CD14-positive monocyte (primary cell): ENCODE measurements around the gene CMTM1. TPM values are rescaled to one million over a fixed set of nuclear protein-coding genes. Genes with fewer than 3 reads are reported as not detected.

Experiments used
- DNase-seq, 3 donors: peaks; one replicate each; pipeline ENCODE4 v3.0.0-alpha.2; 2011 to 2022
- H2AFZ ChIP-seq: 2 replicates; pipeline ENCODE4 v1.6.0; 2012; ENCODE audit warnings: mild to moderate bottlenecking, low read depth, low read length, inconsistent platforms; ENCODE audit not compliant: insufficient read depth, poor library complexity, severe bottlenecking
- H3K27ac ChIP-seq, 2 donors: 1 replicate in 1 of 2; 2 replicates in 1 of 2; pipeline ENCODE4 v1.5.1; 2012 to 2013; ENCODE audit warnings: low read length in 2 of 2, control low read depth in 1 of 2, inconsistent platforms in 1 of 2, low read depth in 1 of 2, mild to moderate bottlenecking in 1 of 2
- H3K27me3 ChIP-seq, 2 donors: one replicate each; pipeline versions ENCODE4 v1.6.0 to v1.6.1; 2011 to 2013; ENCODE audit warnings: low read length in 2 of 2; ENCODE audit not compliant: control insufficient read depth in 2 of 2, insufficient read depth in 2 of 2
- H3K36me3 ChIP-seq, 2 donors: replicated peaks in 1 of 2; 1 replicate in 1 of 2; 2 replicates in 1 of 2; pipeline versions ENCODE4 v1.5.1 to v1.6.1; 2012 to 2013; ENCODE audit warnings: low read length in 2 of 2, control low read depth in 1 of 2, inconsistent platforms in 1 of 2, mild to moderate bottlenecking in 1 of 2; ENCODE audit not compliant: insufficient read depth in 2 of 2, control insufficient read depth in 1 of 2
- H3K4me1 ChIP-seq, 2 donors: 1 replicate in 1 of 2; 2 replicates in 1 of 2; pipeline versions ENCODE4 v1.5.1 to v1.6.1; 2012 to 2013; ENCODE audit warnings: low read length in 2 of 2, control low read depth in 1 of 2, inconsistent platforms in 1 of 2, mild to moderate bottlenecking in 1 of 2, moderate library complexity in 1 of 2; ENCODE audit not compliant: insufficient read depth in 2 of 2, control insufficient read depth in 1 of 2
- H3K4me2 ChIP-seq: replicated peaks from 2 replicates; pipeline ENCODE3; 2012; ENCODE audit warnings: low read length, moderate library complexity, mild to moderate bottlenecking; ENCODE audit not compliant: poor library complexity, severe bottlenecking; ENCODE audit errors: extremely low read depth
- H3K4me3 ChIP-seq, 3 experiments: fragments of 200-600 bp in 1 of 3; sonication (generic) in 1 of 3; replicated peaks in 1 of 3; 1 replicate in 2 of 3; 2 replicates in 1 of 3; pipeline ENCODE4 v1.5.1; 2011 to 2013; ENCODE audit warnings: low read length in 3 of 3, mild to moderate bottlenecking in 3 of 3, control low read depth in 2 of 3, low read depth in 2 of 3, inconsistent platforms in 1 of 3, moderate library complexity in 1 of 3
- H3K79me2 ChIP-seq: 2 replicates; pipeline ENCODE4 v1.6.0; 2012; ENCODE audit warnings: mild to moderate bottlenecking, control low read depth, inconsistent platforms, low read length, moderate library complexity; ENCODE audit not compliant: insufficient read depth
- H3K9ac ChIP-seq: 2 replicates; pipeline ENCODE4 v1.6.0; 2017; ENCODE audit warnings: low read length, mild to moderate bottlenecking; ENCODE audit not compliant: insufficient read depth, poor library complexity, severe bottlenecking
- H3K9me3 ChIP-seq, 2 donors: replicated peaks in 1 of 2; 1 replicate in 1 of 2; 2 replicates in 1 of 2; pipeline versions ENCODE4 v1.5.1 to v1.6.1; 2012 to 2013; ENCODE audit warnings: low read length in 2 of 2, control low read depth in 1 of 2; ENCODE audit not compliant: control insufficient read depth in 1 of 2, insufficient read depth in 1 of 2
- H4K20me1 ChIP-seq: 2 replicates; pipeline ENCODE4 v1.6.0; 2012; ENCODE audit warnings: mild to moderate bottlenecking, low read length, control low read depth, moderate library complexity; ENCODE audit not compliant: insufficient read depth
- H3K27ac Mint-ChIP-seq, 7 donors: one replicate each; pipeline ENCODE4 v1.8.0; 2020; ENCODE audit warnings: mild to moderate bottlenecking in 7 of 7, mixed read lengths in 7 of 7, moderate library complexity in 6 of 7, inconsistent platforms in 2 of 7
- H3K27me3 Mint-ChIP-seq, 3 donors: one replicate each; pipeline ENCODE4 v1.8.0; 2021 to 2022; ENCODE audit warnings: low read depth in 3 of 3, mild to moderate bottlenecking in 3 of 3, mixed read lengths in 3 of 3, moderate library complexity in 3 of 3, inconsistent platforms in 1 of 3
- H3K36me3 Mint-ChIP-seq, 2 donors: one replicate each; pipeline ENCODE4 v1.8.0; 2020; ENCODE audit warnings: mixed read lengths in 2 of 2, inconsistent platforms in 1 of 2, mild to moderate bottlenecking in 1 of 2
- H3K4me1 Mint-ChIP-seq: one replicate; pipeline ENCODE4 v1.8.0; 2020; ENCODE audit warnings: mild to moderate bottlenecking, mixed read lengths
- H3K4me3 Mint-ChIP-seq, 2 donors: one replicate each; pipeline ENCODE4 v1.8.0; 2020; ENCODE audit warnings: mild to moderate bottlenecking in 2 of 2, mixed read lengths in 2 of 2, moderate library complexity in 1 of 2
- H3K9me3 Mint-ChIP-seq, 7 donors: one replicate each; pipeline ENCODE4 v1.8.0; 2020 to 2022; ENCODE audit warnings: mixed read lengths in 7 of 7, mild to moderate bottlenecking in 6 of 7, moderate library complexity in 6 of 7, inconsistent platforms in 2 of 7
- CTCF ChIP-seq: fragments of 200-600 bp; IDR thresholded peaks from one replicate; pipeline ENCODE4 v1.8.0; 2022; ENCODE audit warnings: antibody characterized with exemption, mild to moderate bottlenecking
- WGBS: methylation state at CpG from one replicate; pipeline ENCODE4 v1.1.5; 2013; ENCODE audit warnings: missing lambda C conversion rate; ENCODE audit not compliant: insufficient coverage; 5-methylcytosine and 5-hydroxymethylcytosine counted together
- intact Hi-C, 2 donors: fragments of 100-400 bp; cut with micrococcal nuclease; formaldehyde crosslinking; loops; one replicate each; pipeline versions ENCODE4 v1.15.0 to v1.15.1; 2023
- polyA minus RNA-seq: library from RNA; depleted of rRNA, polyadenylated mRNA; stranded (reverse); fragments of >200 nt; gene quantifications from 2 replicates; pipeline ENCODE4 v1.2.3, GENCODE V29; 2012
- polyA plus RNA-seq, 3 donors: library from polyadenylated mRNA; depleted of rRNA in 1 of 3; unstranded in 2 of 3; stranded (reverse) in 1 of 3; fragments of 300-500 nt in 2 of 3; fragments of >200 nt in 1 of 3; fragmentation: Illumina TruSeq in 2 of 3; gene quantifications; 1 replicate in 2 of 3; 2 replicates in 1 of 3; pipeline ENCODE4 v1.2.3, GENCODE V29; 2012 to 2021
- total RNA-seq, 12 experiments: library from RNA in 1 of 12; stranded (reverse) in 1 of 12; fragments of 120-200 nt in 1 of 12; gene quantifications; one replicate each; pipeline ENCODE4 v1.2.4 and lab custom pipeline; 2013 to 2026; ENCODE audit warnings: mixed read lengths in 6 of 12, inconsistent platforms in 1 of 12

The CMTM1 gene, protein sequence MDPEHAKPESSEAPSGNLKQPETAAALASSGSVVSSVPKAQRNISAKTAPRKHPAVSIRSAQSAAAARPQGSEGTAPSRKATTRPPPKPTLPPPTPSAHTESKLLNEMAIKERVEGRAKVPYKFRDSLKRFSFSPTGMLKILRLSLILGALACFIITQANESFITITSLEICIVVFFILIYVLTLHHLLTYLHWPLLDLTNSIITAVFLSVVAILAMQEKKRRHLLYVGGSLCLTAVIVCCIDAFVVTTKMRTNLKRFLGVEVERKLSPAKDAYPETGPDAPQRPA
- total RNA-seq (2013), result 8.6 TPM
- polyA plus RNA-seq (1 to 10 TPM; 1.6 to 3.3 (median 2.5) TPM), polyA minus RNA-seq (8.0 and 9.0 TPM in 2 replicates), total RNA-seq (lab: John Stamatoyannopoulos, UW) (0 to 1.5 (median 0.91) reads per million in 11 experiments)

DNA sequence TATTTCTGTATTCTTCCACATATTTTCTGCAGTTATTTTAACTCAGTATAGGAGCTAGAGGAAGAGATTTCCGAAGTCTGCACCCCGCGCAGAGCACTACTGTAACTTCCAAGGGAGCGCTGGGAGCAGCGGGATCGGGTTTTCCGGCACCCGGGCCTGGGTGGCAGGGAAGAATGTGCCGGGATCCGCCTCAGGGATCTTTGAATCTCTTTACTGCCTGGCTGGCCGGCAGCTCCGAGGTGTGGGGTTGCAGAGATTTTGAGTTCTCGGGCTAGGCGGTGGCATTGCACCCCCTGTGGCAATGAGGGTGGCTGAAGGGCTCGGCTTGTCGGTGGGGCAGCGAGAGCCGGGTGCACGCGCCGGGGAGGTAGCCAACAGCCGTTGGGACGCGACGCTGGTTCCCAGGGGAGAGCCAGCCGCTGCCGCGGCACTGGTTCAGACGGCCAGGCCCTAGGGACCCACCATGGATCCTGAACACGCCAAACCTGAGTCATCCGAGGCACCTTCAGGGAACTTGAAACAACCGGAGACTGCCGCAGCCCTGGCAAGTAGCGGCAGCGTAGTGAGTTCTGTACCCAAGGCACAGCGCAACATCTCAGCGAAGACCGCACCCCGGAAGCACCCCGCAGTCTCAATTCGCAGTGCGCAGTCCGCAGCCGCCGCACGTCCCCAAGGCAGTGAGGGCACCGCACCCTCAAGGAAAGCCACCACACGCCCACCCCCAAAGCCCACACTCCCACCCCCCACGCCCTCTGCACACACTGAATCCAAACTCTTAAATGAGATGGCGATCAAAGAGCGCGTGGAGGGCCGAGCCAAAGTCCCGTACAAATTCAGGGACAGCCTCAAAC, at the start of gene CMTM1:
Gene CMTM1, plus strand, starts transcription at position 389 of the 851 bp plus-strand sequence. Its CDS starts 75 bp downstream, at position 464.
- H3K4me3 ChIP-seq, result no peak within 1 kb of the TSS
- no peak within 1 kb of the TSS for H2AFZ ChIP-seq
- peaks cover 66 to 81% of the 10 kb centered on the region in 2 donors for H3K36me3 Mint-ChIP-seq
- peaks cover 49% of the 10 kb centered on the region for H3K79me2 ChIP-seq
- WGBS, result 98% methylated on average over 50 of the region's 54 CpGs
- H4K20me1 ChIP-seq, result peaks cover 67% of the 10 kb centered on the region
- no peak within 1 kb of the TSS for H3K4me2 ChIP-seq
- H3K9me3 Mint-ChIP-seq, result peaks cover 0 to 4% (median 0%) of the 10 kb centered on the region in 7 donors
- H3K27me3 Mint-ChIP-seq, result no peaks in the 10 kb centered on the region
- H3K27ac ChIP-seq, result peak within 1 kb of the TSS in 1 of 2 donors; percentile 59
- TF ChIP-seq CTCF, result no peak
- DNase-seq, result no peak
- intact Hi-C loops, result loop anchor here in 1 of 2 donors (5.0 kb wide), 1 partner anchor 36 kb away; the partner anchor contains the start of gene CMTM3
- no peak within 1 kb of the TSS for H3K4me3 Mint-ChIP-seq
- peaks cover 48 to 68% of the 10 kb centered on the region in 2 donors for H3K36me3 ChIP-seq
- peak within 1 kb of the TSS in 2 of 7 donors; percentile 25 to 38 for H3K27ac Mint-ChIP-seq
- H3K9me3 ChIP-seq, result no peaks in the 10 kb centered on the region
- no peak within 1 kb of the TSS for H3K9ac ChIP-seq
- H3K4me1 ChIP-seq, result peaks cover 7 to 31% of the 10 kb centered on the region in 2 donors
- H3K4me1 Mint-ChIP-seq, result peaks cover 22% of the 10 kb centered on the region
- no peaks in the 10 kb centered on the region for H3K27me3 ChIP-seq

DNA sequence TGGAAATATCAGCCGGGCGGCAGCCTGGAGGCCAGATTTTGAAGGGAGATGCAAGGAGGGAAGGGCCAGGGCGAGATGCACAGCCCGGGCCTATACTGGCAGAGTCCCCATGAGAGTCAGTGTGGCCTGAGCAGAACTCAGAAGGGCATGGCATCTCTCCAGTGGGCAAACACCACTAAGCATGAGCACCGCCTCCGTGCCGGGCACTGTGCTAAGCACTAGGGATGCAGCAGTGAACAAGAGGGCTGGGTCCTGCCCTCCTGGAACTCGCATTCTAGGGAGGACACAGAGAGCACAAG, 49.8 kb upstream of the CMTM1 start:
- H3K9me3 ChIP-seq, result no peaks in the 10 kb centered on the region
- no peaks in the 10 kb centered on the region for H3K9me3 Mint-ChIP-seq
- peak overlapping the region; percentile 75 to 85 for H3K4me3 Mint-ChIP-seq
- peaks cover 6 to 18% of the 10 kb centered on the region in 2 donors for H3K36me3 ChIP-seq
- H3K4me2 ChIP-seq, result peak overlapping the region; percentile 53
- H3K27ac Mint-ChIP-seq, result peak overlapping the region; percentile 99 to 100 (median 100)
- no peak for TF ChIP-seq CTCF
- peak overlapping the region in 1 of 3 experiments; percentile 37 for H3K4me3 ChIP-seq
- H4K20me1 ChIP-seq, result no peaks in the 10 kb centered on the region
- DNase-seq, result no peak
- peaks cover 92% of the 10 kb centered on the region for H3K4me1 Mint-ChIP-seq
- no peaks in the 10 kb centered on the region for H3K27me3 ChIP-seq
- intact Hi-C loops, result loop anchor here (2.0 to 10.0 kb wide), 4 partner anchors 34 to 312 kb away; partner anchors contain the start of genes CKLF (in 2 of the 2) and TK2 (in 1 of the 2)
- H3K9ac ChIP-seq, result peak overlapping the region; percentile 59
- H3K79me2 ChIP-seq, result peaks cover 32% of the 10 kb centered on the region
- peaks cover 51 to 81% of the 10 kb centered on the region in 2 donors for H3K36me3 Mint-ChIP-seq
- H2AFZ ChIP-seq, result no peak overlapping the region
- H3K27ac ChIP-seq, result peak overlapping the region; percentile 92 to 99
- WGBS, result 5% methylated on average over 8 of the region's 8 CpGs
- H3K4me1 ChIP-seq, result peaks cover 88 to 90% of the 10 kb centered on the region in 2 donors
- peaks cover 0 to 2% (median 0%) of the 10 kb centered on the region in 3 donors for H3K27me3 Mint-ChIP-seq
